CD4-positive, alpha-beta T cell (primary cell): ENCODE measurements around the gene CIB4. TPM values are rescaled to one million over a fixed set of nuclear protein-coding genes. Genes with fewer than 3 reads are reported as not detected.

Source experiments
- ATAC-seq: fragments of 200-7000 bp; cut with Tn5 transposase; one replicate; pipeline ENCODE4 v1.10.0; 2022; ENCODE audit warnings: mild to moderate bottlenecking; ENCODE audit not compliant: poor library complexity
- CTCF ChIA-PET: fragments of 350-600 bp; sonication (Branson Sonifier 250); formaldehyde crosslinking; loops from one replicate; lab custom pipeline; 2021; ENCODE audit warnings: antibody characterized with exemption, inconsistent platforms; lab: Charles Lee
- POLR2A ChIA-PET: fragments of 350-600 bp; sonication (Branson Sonifier 250); formaldehyde crosslinking; loops from one replicate; lab custom pipeline; 2021; ENCODE audit warnings: antibody characterized with exemption, inconsistent platforms; lab: Charles Lee
- DNase-seq, 14 experiments: peaks; one replicate each; pipeline ENCODE4 v3.0.0-alpha.2; 2013 to 2020; ENCODE audit warnings: mixed read lengths in 2 of 14
- H3K27ac ChIP-seq, 2 donors: one replicate each; pipeline versions ENCODE4 v1.5.1 to v1.7.0; 2013; ENCODE audit warnings: low read length in 2 of 2, low read depth in 1 of 2, mild to moderate bottlenecking in 1 of 2
- H3K27me3 ChIP-seq, 2 experiments: 1 replicate in 1 of 2; 2 replicates in 1 of 2; pipeline versions ENCODE4 v1.6.1 to v1.7.0; 2013; ENCODE audit warnings: low read length in 2 of 2, control low read depth in 1 of 2, mild to moderate bottlenecking in 1 of 2, moderate library complexity in 1 of 2; ENCODE audit not compliant: insufficient read depth in 2 of 2, control insufficient read depth in 1 of 2
- H3K36me3 ChIP-seq: one replicate; pipeline ENCODE4 v1.6.1; 2013; ENCODE audit warnings: low read length, control low read depth; ENCODE audit not compliant: insufficient read depth
- H3K4me1 ChIP-seq: one replicate; pipeline ENCODE4 v1.6.1; 2013; ENCODE audit warnings: low read length, control low read depth; ENCODE audit not compliant: insufficient read depth
- H3K4me3 ChIP-seq: one replicate; pipeline ENCODE4 v1.5.1; 2013; ENCODE audit warnings: mild to moderate bottlenecking, low read length, moderate library complexity
- H3K9me3 ChIP-seq, 2 experiments: 1 replicate in 1 of 2; 2 replicates in 1 of 2; pipeline versions ENCODE4 v1.6.1 to v1.7.0; 2013; ENCODE audit warnings: low read length in 2 of 2, mild to moderate bottlenecking in 2 of 2, control low read depth in 1 of 2, moderate library complexity in 1 of 2; ENCODE audit not compliant: control insufficient read depth in 1 of 2, insufficient read depth in 1 of 2
- H3K27ac Mint-ChIP-seq: one replicate; pipeline ENCODE4 v1.8.0; 2020; ENCODE audit warnings: mixed read lengths
- H3K27me3 Mint-ChIP-seq: one replicate; pipeline ENCODE4 v1.8.0; 2021; ENCODE audit warnings: mixed read lengths
- H3K36me3 Mint-ChIP-seq: one replicate; pipeline ENCODE4 v1.8.0; 2021; ENCODE audit warnings: low read depth, mixed read lengths
- H3K4me1 Mint-ChIP-seq: one replicate; pipeline ENCODE4 v1.8.0; 2021; ENCODE audit warnings: low read depth, mixed read lengths
- H3K4me3 Mint-ChIP-seq: one replicate; pipeline ENCODE4 v1.8.0; 2020; ENCODE audit warnings: mild to moderate bottlenecking, mixed read lengths
- H3K9me3 Mint-ChIP-seq: one replicate; pipeline ENCODE4 v1.8.0; 2020; ENCODE audit warnings: mixed read lengths
- CTCF ChIP-seq: fragments of 200-600 bp; IDR thresholded peaks from one replicate; pipeline ENCODE4 v1.8.0; 2022; ENCODE audit warnings: antibody characterized with exemption, mild to moderate bottlenecking
- intact Hi-C, 2 experiments: fragments of 100-400 bp; cut with DNase I in 1 of 2; cut with micrococcal nuclease in 1 of 2; formaldehyde crosslinking; loops; one replicate each; pipeline versions ENCODE4 v1.15.1 to v1.9.0; 2023 to 2025; cut with DNase I, micrococcal nuclease
- total RNA-seq, 174 experiments: library from RNA in 2 of 174; stranded (reverse) in 2 of 174; gene quantifications; one replicate each; pipeline ENCODE4 v1.2.3 and lab custom pipeline; 2021 to 2026

CIB4 gene
- total RNA-seq, 2 experiments from 2014 or later, result not detected

DNA sequence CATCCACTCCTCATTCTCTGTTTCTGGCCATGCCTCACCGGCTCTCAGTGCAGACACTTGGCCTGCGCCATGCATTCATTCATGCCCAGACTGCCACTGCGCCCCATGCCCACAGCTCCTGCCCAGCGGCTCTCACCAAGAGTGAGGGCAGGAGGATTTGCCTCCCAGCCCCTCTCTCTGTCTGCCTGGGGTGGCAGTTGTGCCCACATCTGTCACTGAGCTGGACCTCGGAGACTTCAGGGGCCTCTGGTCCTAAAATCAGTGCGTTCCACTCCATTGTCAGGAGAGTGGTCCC is 75.1 kb downstream of the CIB4 start:
- no peaks in the 10 kb centered on the region for H3K36me3 Mint-ChIP-seq
- Histone ChIP-seq H3K27ac (no peak overlapping the region), H3K27me3 (peaks cover 30 to 31% of the 10 kb centered on the region in 2 experiments), H3K36me3 (no peaks in the 10 kb centered on the region), H3K9me3 (no peaks in the 10 kb centered on the region), H3K4me3 (no peak overlapping the region), H3K4me1 (peaks cover 12% of the 10 kb centered on the region)
- no peak for TF ChIP-seq CTCF
- DNase-seq (peak in 1 of 14 experiments; percentile 15), ATAC-seq (no peak)
- ChIA-PET CTCF (interaction anchor here (1.4 kb wide), 1 partner anchor 12 kb away, joined by 7 read pairs; no protein-coding TSS in a partner anchor), POLR2A (no interaction called here)
- no peak overlapping the region for H3K27ac Mint-ChIP-seq
- no peaks in the 10 kb centered on the region for H3K9me3 Mint-ChIP-seq
- no peaks in the 10 kb centered on the region for H3K4me1 Mint-ChIP-seq
- intact Hi-C loops, result no loop called here
- H3K27me3 Mint-ChIP-seq, result peaks cover 67% of the 10 kb centered on the region
- no peak overlapping the region for H3K4me3 Mint-ChIP-seq

GRCh38 chr2:26564121-26564644 is 77.0 kb downstream of the CIB4 start:
- no peaks in the 10 kb centered on the region for H3K36me3 ChIP-seq
- Mint-ChIP-seq H3K9me3 (no peaks in the 10 kb centered on the region), H3K27ac (no peak overlapping the region), H3K36me3 (no peaks in the 10 kb centered on the region), H3K4me1 (no peaks in the 10 kb centered on the region), H3K4me3 (no peak overlapping the region), H3K27me3 (peaks cover 72% of the 10 kb centered on the region)
- intact Hi-C loops, result no loop called here
- H3K27me3 ChIP-seq, result peaks cover 42 to 45% of the 10 kb centered on the region in 2 experiments
- CTCF ChIA-PET, result no interaction called here
- no peak for TF ChIP-seq CTCF
- ATAC-seq (no peak), DNase-seq (no peak)
- no peak overlapping the region for H3K4me3 ChIP-seq
- H3K27ac ChIP-seq, result no peak overlapping the region
- POLR2A ChIA-PET, result no interaction called here
- H3K9me3 ChIP-seq, result no peaks in the 10 kb centered on the region
- H3K4me1 ChIP-seq, result peaks cover 12% of the 10 kb centered on the region

GRCh38 chr2:26563686-26564085 is 77.5 kb downstream of the CIB4 start:
- no peak for TF ChIP-seq CTCF
- Mint-ChIP-seq H3K4me1 (no peaks in the 10 kb centered on the region), H3K27ac (no peak overlapping the region), H3K36me3 (no peaks in the 10 kb centered on the region), H3K9me3 (no peaks in the 10 kb centered on the region), H3K27me3 (peaks cover 75% of the 10 kb centered on the region), H3K4me3 (no peak overlapping the region)
- DNase-seq, result no peak
- Histone ChIP-seq H3K4me1 (peaks cover 12% of the 10 kb centered on the region), H3K4me3 (no peak overlapping the region), H3K36me3 (no peaks in the 10 kb centered on the region), H3K27me3 (peaks cover 45 to 50% of the 10 kb centered on the region in 2 experiments), H3K27ac (no peak overlapping the region), H3K9me3 (no peaks in the 10 kb centered on the region)
- CTCF ChIA-PET, result no interaction called here
- no peak for ATAC-seq
- POLR2A ChIA-PET, result no interaction called here
- intact Hi-C loops, result no loop called here
